LNCaP clone FGC (cell line): Measurements from ENCODE around the gene SPTB.

Source experiments
- DNase-seq: peaks from one replicate; pipeline ENCODE4 v3.0.0-alpha.2; 2011; ENCODE audit warnings: low read depth
- H3K4me3 ChIP-seq: 2 replicates; pipeline ENCODE4 v1.5.1; 2011; ENCODE audit warnings: mild to moderate bottlenecking, low read depth, low read length, control low read depth
- TF ChIP-seq, protein P1 (sequence below): IDR thresholded peaks from 2 replicates; pipeline ENCODE4 v1.5.1; 2012; ENCODE audit warnings: mild to moderate bottlenecking; ENCODE audit not compliant: control insufficient read depth, insufficient read depth; ENCODE audit errors: extremely low read depth

SPTB gene

GRCh38 chr14:64775081-64775777 is 104.5 kb downstream of the SPTB start:
- TF ChIP-seq, protein P1, sequence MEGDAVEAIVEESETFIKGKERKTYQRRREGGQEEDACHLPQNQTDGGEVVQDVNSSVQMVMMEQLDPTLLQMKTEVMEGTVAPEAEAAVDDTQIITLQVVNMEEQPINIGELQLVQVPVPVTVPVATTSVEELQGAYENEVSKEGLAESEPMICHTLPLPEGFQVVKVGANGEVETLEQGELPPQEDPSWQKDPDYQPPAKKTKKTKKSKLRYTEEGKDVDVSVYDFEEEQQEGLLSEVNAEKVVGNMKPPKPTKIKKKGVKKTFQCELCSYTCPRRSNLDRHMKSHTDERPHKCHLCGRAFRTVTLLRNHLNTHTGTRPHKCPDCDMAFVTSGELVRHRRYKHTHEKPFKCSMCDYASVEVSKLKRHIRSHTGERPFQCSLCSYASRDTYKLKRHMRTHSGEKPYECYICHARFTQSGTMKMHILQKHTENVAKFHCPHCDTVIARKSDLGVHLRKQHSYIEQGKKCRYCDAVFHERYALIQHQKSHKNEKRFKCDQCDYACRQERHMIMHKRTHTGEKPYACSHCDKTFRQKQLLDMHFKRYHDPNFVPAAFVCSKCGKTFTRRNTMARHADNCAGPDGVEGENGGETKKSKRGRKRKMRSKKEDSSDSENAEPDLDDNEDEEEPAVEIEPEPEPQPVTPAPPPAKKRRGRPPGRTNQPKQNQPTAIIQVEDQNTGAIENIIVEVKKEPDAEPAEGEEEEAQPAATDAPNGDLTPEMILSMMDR: no peak
- no peak for DNase-seq
- no peak overlapping the region for H3K4me3 ChIP-seq

- DNase-seq: no peak
- H3K4me3 ChIP-seq: no peak overlapping the region
- TF ChIP-seq, protein P1: no peak
These were observed 105.4 kb downstream of the SPTB start for GRCh38 chr14:64774272-64774671.

DNA sequence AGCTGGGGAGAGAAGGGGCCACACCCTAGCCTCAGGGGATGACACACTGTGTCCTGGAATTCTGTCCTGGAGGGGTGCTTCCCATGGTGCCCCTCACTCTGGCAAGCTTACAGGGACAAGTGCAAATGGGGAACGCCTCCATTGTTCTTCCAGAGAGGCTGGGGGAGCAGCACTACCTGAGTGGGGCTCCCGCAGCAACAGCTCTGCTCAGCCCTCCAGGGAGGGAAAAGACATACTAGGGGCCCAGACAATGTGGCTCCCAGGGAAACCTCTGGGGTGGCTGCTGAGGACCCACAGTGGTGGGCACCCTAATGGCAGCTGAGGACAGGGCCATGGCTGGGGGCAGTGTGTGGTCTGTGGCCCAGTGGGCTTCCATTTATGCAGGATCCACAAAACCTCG is 106.1 kb downstream of the SPTB start:
- no peak for DNase-seq
- H3K4me3 ChIP-seq: no peak overlapping the region
- TF ChIP-seq, protein P1: no peak

DNA sequence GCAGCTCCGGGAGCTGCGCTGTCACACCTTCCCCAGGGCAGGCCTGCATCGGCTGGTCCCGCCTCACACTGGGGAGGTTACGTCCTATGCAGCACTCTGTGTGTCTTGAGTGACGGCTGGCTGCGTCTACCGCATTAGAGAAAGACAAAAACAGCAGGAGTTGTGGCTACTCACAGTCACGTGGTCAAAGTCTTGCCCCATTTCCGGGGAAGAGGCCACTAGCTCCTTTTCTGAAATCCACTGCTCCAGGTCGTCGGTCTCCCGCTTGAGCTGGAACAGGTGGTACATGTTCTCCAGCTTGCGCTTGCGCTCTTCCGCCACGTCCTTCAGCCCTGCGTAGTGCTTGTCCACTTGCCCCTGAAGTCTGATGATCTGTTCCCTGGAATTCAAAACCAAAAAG is 106.7 kb downstream of the SPTB start:
- DNase-seq: no peak
- TF ChIP-seq, protein P1: no peak
- H3K4me3 ChIP-seq: no peak overlapping the region

DNA sequence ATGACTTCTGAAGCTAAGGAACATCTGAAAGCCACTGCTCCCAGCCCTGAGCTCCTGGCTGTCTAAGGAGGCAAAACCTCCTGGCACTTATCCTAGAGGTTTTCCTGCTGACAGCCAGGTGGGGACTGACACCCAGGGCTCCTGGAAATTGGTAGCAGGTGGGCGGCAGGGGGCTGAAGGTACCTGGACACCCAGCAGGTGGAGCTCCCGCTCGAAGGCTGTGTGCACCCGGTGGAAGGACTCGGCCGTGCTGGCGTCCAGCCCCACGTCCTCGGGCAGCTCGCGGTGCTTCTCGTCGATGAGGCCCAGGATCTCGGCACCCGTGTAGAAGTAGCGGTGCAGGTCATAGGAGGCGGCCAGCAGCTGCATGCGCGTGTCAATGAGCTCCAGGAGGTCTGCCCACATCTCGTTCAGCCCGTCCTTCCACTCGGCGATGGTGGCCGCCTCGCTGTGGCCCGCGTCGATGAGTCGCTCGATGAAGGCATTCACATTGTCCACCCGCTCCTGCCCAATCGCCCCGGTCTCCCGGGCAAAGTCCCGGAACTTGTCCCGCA is 107.2 kb downstream of the SPTB start:
- DNase-seq: no peak
- H3K4me3 ChIP-seq: no peak overlapping the region
- TF ChIP-seq, protein P1: peak; percentile 47

DNA sequence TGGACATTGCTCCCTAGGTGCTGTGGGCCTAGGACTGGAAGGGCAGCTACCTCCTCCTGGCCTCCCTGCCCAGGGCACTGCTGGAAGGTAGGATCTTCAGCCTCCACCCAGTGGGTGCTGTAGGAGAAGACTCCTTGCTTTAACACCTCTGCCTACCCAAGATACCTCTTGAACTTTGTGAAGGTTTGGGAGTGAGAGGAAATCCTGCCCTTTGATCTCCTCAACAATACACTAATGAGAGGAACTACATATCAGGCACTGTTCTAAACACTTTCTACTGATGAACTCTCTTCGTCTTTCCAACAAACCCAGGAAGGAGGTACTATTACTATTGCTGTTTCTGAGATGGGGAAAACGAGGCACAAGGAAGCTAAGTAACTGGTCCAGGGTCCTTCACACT is 108.5 kb downstream of the SPTB start:
- H3K4me3 ChIP-seq: no peak overlapping the region
- no peak for DNase-seq
- TF ChIP-seq, protein P1: no peak

DNA sequence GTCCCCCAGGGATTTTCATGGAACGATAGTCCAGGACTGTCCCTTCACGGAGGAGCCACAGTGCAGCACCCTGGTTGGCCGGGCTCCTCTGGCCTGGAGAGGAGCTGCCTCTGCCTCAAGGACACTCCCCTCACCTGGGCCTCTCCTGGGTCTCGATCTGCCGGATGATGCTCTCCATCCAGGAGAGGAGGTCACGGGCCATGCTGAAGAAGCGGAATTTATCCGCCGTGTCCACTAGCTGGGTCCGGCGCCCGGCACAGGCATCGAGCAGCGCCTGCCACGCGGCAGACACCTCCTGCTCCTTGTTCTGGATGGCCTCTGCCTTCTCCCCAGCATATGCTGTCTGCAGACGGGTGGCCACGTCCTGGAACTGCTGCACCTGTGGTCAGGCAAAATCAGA is 109.0 kb downstream of the SPTB start:
- no peak overlapping the region for H3K4me3 ChIP-seq
- TF ChIP-seq, protein P1: no peak
- DNase-seq: no peak
